HFFc6 (cell line): ENCODE measurements around the gene MED16. TPM values are rescaled to one million over a fixed set of nuclear protein-coding genes. Genes with fewer than 3 reads are reported as not detected.
A peak's percentile ranks its signal among the peaks of the same experiment; 100 is the strongest.

Experiments used
- DNase-seq: peaks from one replicate; pipeline ENCODE4 v3.0.0-alpha.2; 2018
- H3K27ac Mint-ChIP-seq: 2 replicates; pipeline ENCODE4 v1.8.0; 2020; ENCODE audit warnings: mild to moderate bottlenecking, mixed read lengths
- H3K27me3 Mint-ChIP-seq: 2 replicates; pipeline ENCODE4 v1.8.0; 2021; ENCODE audit warnings: mild to moderate bottlenecking, moderate library complexity, mixed read lengths; ENCODE audit not compliant: insufficient read depth
- H3K36me3 Mint-ChIP-seq: 2 replicates; pipeline ENCODE4 v1.8.0; 2021; ENCODE audit warnings: low read depth, mixed read lengths
- H3K4me1 Mint-ChIP-seq: 2 replicates; pipeline ENCODE4 v1.8.0; 2020; ENCODE audit warnings: low read depth, mixed read lengths
- H3K4me3 Mint-ChIP-seq: 2 replicates; pipeline ENCODE4 v1.8.0; 2020; ENCODE audit warnings: mild to moderate bottlenecking, moderate library complexity, mixed read lengths
- H3K9me3 Mint-ChIP-seq: 2 replicates; pipeline ENCODE4 v1.8.0; 2020; ENCODE audit warnings: mild to moderate bottlenecking, mixed read lengths
- CTCF ChIP-seq: fragments of 200-600 bp; sonication (generic); IDR thresholded peaks from 2 replicates; pipeline ENCODE4 v1.5.0; 2021; ENCODE audit warnings: antibody characterized with exemption, mild to moderate bottlenecking
- total RNA-seq, 6 experiments: library from RNA; stranded (reverse); fragmentation: NEBNext Ultra II Directional; extraction: Animal tissue kit (Norgen Biotek cat#: 25700); gene quantifications; 2 replicates in 1 of 6; 3 replicates in 5 of 6; pipeline ENCODE4 v1.2.3, GENCODE V29; 2021

The MED16 gene
- total RNA-seq, 6 experiments from 2014 or later: 58.1 to 91.0 (median 70.9) TPM

- Mint-ChIP-seq H3K9me3 (no peaks in the 10 kb centered on the region), H3K27ac (peak overlapping the region; percentile 51; the same call in 1 of the 2 replicates), H3K4me3 (no peak overlapping the region), H3K27me3 (peaks cover 1% of the 10 kb centered on the region; the same call in 1 of the 2 replicates), H3K36me3 (peaks cover 29% of the 10 kb centered on the region), H3K4me1 (peaks cover 16% of the 10 kb centered on the region; the same call in 1 of the 2 replicates)
- TF ChIP-seq CTCF: no peak
- DNase-seq: no peak
Measured at GRCh38 chr19:939922-940321, 46.9 kb upstream of the MED16 start.

GRCh38 chr19:939439-939838, 46.5 kb upstream of the MED16 start:
- no peaks in the 10 kb centered on the region for H3K9me3 Mint-ChIP-seq
- H3K4me1 Mint-ChIP-seq: peaks cover 16% of the 10 kb centered on the region; the same call in 1 of the 2 replicates
- H3K27me3 Mint-ChIP-seq: peaks cover 1% of the 10 kb centered on the region; the same call in 1 of the 2 replicates
- H3K4me3 Mint-ChIP-seq: no peak overlapping the region
- no peak for TF ChIP-seq CTCF
- no peak for DNase-seq
- H3K36me3 Mint-ChIP-seq: peaks cover 29% of the 10 kb centered on the region
- H3K27ac Mint-ChIP-seq: no peak overlapping the region

- Mint-ChIP-seq H3K4me3 (no peak overlapping the region; the same call in 1 of the 2 replicates), H3K4me1 (peaks cover 22% of the 10 kb centered on the region), H3K36me3 (peaks cover 29% of the 10 kb centered on the region), H3K27ac (no peak overlapping the region), H3K27me3 (peaks cover 1% of the 10 kb centered on the region), H3K9me3 (no peaks in the 10 kb centered on the region)
- no peak for TF ChIP-seq CTCF
- no peak for DNase-seq
Measured at GRCh38 chr19:938233-938923, 45.4 kb upstream of the MED16 start.

- H3K27me3 Mint-ChIP-seq: peaks cover 1% of the 10 kb centered on the region
- H3K27ac Mint-ChIP-seq: no peak overlapping the region
- no peak for TF ChIP-seq CTCF
- no peaks in the 10 kb centered on the region for H3K9me3 Mint-ChIP-seq
- DNase-seq: no peak
- H3K4me1 Mint-ChIP-seq: peaks cover 29% of the 10 kb centered on the region
- H3K4me3 Mint-ChIP-seq: no peak overlapping the region
- peaks cover 29% of the 10 kb centered on the region for H3K36me3 Mint-ChIP-seq
Measured at GRCh38 chr19:937259-937694, 44.3 kb upstream of the MED16 start.

- H3K36me3 Mint-ChIP-seq: peaks cover 30% of the 10 kb centered on the region
- DNase-seq: no peak
- no peak for TF ChIP-seq CTCF
- H3K27me3 Mint-ChIP-seq: peaks cover 2% of the 10 kb centered on the region
- H3K27ac Mint-ChIP-seq: no peak overlapping the region
- peaks cover 28% of the 10 kb centered on the region for H3K4me1 Mint-ChIP-seq
- no peak overlapping the region for H3K4me3 Mint-ChIP-seq
- H3K9me3 Mint-ChIP-seq: no peaks in the 10 kb centered on the region
Measured at GRCh38 chr19:936175-936546, 43.2 kb upstream of the MED16 start.
